Transverse colon (tissue), 4 donors: ENCODE data around the gene SPATA16.

Experiments
- CTCF ChIP-seq, 5 experiments: fragments of 200-600 bp in 3 of 5; fragments of 450-650 bp in 2 of 5; sonication (generic) in 3 of 5; IDR thresholded peaks; 1 replicate in 2 of 5; 2 replicates in 3 of 5; pipeline ENCODE4 v1.5.1; 2016 to 2017; ENCODE audit warnings: antibody characterized with exemption in 5 of 5, inconsistent platforms in 3 of 5, mild to moderate bottlenecking in 2 of 5, moderate library complexity in 1 of 5
- EP300 ChIP-seq: sonication (generic); formaldehyde crosslinking; IDR thresholded peaks from one replicate; pipeline ENCODE4 v1.6.1; 2017; ENCODE audit warnings: antibody characterized with exemption, low read depth
- POLR2A ChIP-seq: fragments of 450-650 bp; IDR thresholded peaks from one replicate; pipeline ENCODE4 v1.6.1; 2016; ENCODE audit warnings: antibody characterized with exemption, mild to moderate bottlenecking, moderate library complexity
- POLR2AphosphoS5 ChIP-seq, 3 donors: sonication (generic); formaldehyde crosslinking; IDR thresholded peaks; one replicate each; pipeline ENCODE4 v1.6.1; 2016; ENCODE audit warnings: antibody characterized with exemption in 3 of 3

- TF ChIP-seq POLR2AphosphoS5 (IDR thresholded peaks at IDR 0.05) (no peak), EP300 (no peak), CTCF (IDR thresholded peaks at IDR 0.05) (no peak), POLR2A (no peak)
Measured at GRCh38 chr3:172965256-172965655, 175.8 kb downstream of the SPATA16 start.
